T-helper 2 cell (primary cell): ENCODE results near the gene MIS12.

ENCODE experiments used
- DNase-seq, 5 experiments: peaks; one replicate each; pipeline versions ENCODE4 v3.0.0 to v3.0.0-alpha.2; 2012 to 2022
- total RNA-seq, 2 donors: gene quantifications; one replicate each; lab custom pipeline; 2026; lab: John Stamatoyannopoulos, UW

Gene MIS12
- 23.7 to 40.7 reads per million in 2 donors for total RNA-seq

GRCh38 chr17:5486206-5487124, at the start of gene MIS12:
Gene MIS12, plus strand, starts transcription at chr17:5486566. Its CDS starts 2,297 bp downstream, at chr17:5488863.
- DNase-seq, result peak; percentile 93 to 100 (median 98)

- peak in 1 of 5 experiments; percentile 70 for DNase-seq
These were observed 48.5 kb upstream of the MIS12 start for GRCh38 chr17:5437721-5438317.

- DNase-seq, result peak; percentile 85 to 96 (median 87)
These were observed 47.5 kb upstream of the MIS12 start, which contains the start of gene C1QBP for GRCh38 chr17:5438716-5439445. Gene C1QBP, minus strand, starts transcription at chr17:5439155. Its CDS starts 82 bp downstream, at chr17:5439073.

GRCh38 chr17:5439446-5439764, 47.0 kb upstream of the MIS12 start:
- DNase-seq, result no peak

- DNase-seq, result no peak
These were observed 42.6 kb upstream of the MIS12 start for GRCh38 chr17:5443728-5444127.

GRCh38 chr17:5444209-5444608, 42.2 kb upstream of the MIS12 start:
- DNase-seq, result no peak

GRCh38 chr17:5446786-5447185, 39.6 kb upstream of the MIS12 start:
- no peak for DNase-seq

- no peak for DNase-seq
These were observed 21.5 kb upstream of the MIS12 start for GRCh38 chr17:5464717-5465507.

- DNase-seq, result no peak
These were observed 20.1 kb upstream of the MIS12 start for GRCh38 chr17:5466295-5466694.

- DNase-seq, result no peak
These were observed 18.9 kb upstream of the MIS12 start for GRCh38 chr17:5467416-5467815.

GRCh38 chr17:5468075-5468473, 18.3 kb upstream of the MIS12 start:
- peak in 1 of 5 experiments; percentile 6 for DNase-seq

- no peak for DNase-seq
These were observed 13.9 kb upstream of the MIS12 start for GRCh38 chr17:5472511-5472910.

- no peak for DNase-seq
These were observed 12.5 kb upstream of the MIS12 start for GRCh38 chr17:5473906-5474305.

GRCh38 chr17:5478992-5479391, 7.4 kb upstream of the MIS12 start:
- no peak for DNase-seq

- DNase-seq, result no peak
These were observed 5.4 kb upstream of the MIS12 start for GRCh38 chr17:5480962-5481361.

GRCh38 chr17:5481451-5481850, 4.9 kb upstream of the MIS12 start:
- DNase-seq, result no peak

- DNase-seq, result no peak
These were observed 828 bp upstream of the MIS12 start, which contains the start of gene DERL2 for GRCh38 chr17:5485270-5486205. Gene DERL2, minus strand, starts transcription at chr17:5486178. Its CDS starts 17 bp downstream, at chr17:5486161.

GRCh38 chr17:5488752-5489151, 2.4 kb downstream of the MIS12 start:
- DNase-seq, result no peak

- DNase-seq, result no peak
These were observed 6.6 kb downstream of the MIS12 start for GRCh38 chr17:5492970-5493369.

GRCh38 chr17:5499476-5500231, 13.3 kb downstream of the MIS12 start:
- no peak for DNase-seq

- no peak for DNase-seq
These were observed 13.9 kb downstream of the MIS12 start for GRCh38 chr17:5500247-5500588.
